OCI-LY7 (cell line): ENCODE results near the gene ZNF581. TPM values are rescaled to one million over a fixed set of nuclear protein-coding genes. Genes with fewer than 3 reads are reported as not detected.

ENCODE experiments used
- BruUV-seq: library from RNA; stranded (reverse); fragments of 400-500 nt; replicated peaks from 2 replicates; lab custom pipeline; 2021; lab: Mats Ljungman, UMichigan
- CTCF ChIA-PET: fragments of 300-600 bp; sonication (Branson Sonifier 250); formaldehyde crosslinking; loops from one replicate; lab custom pipeline; 2022; ENCODE audit warnings: antibody characterized with exemption; ENCODE audit not compliant: unreplicated experiment; lab: Charles Lee
- POLR2A ChIA-PET: fragments of 300-600 bp; sonication (Branson Sonifier 250); formaldehyde crosslinking; loops from one replicate; lab custom pipeline; 2022; ENCODE audit warnings: antibody characterized with exemption; lab: Charles Lee
- DNase-seq: peaks from one replicate; pipeline ENCODE4 v3.0.0-alpha.2; 2015; ENCODE audit warnings: low spot score
- H2AFZ ChIP-seq: fragments of 200-600 bp; sonication (generic), shearing (Covaris generic); 2 replicates; pipeline ENCODE4 v1.6.1; 2014; ENCODE audit warnings: mild to moderate bottlenecking, antibody characterized with exemption, low read length, moderate library complexity
- H3K27ac ChIP-seq: fragments of 200-600 bp; sonication (generic); 2 replicates; pipeline ENCODE4 v1.5.1; 2014; ENCODE audit warnings: mixed run types, low read depth, mild to moderate bottlenecking, moderate library complexity, low read length, inconsistent platforms; ENCODE audit not compliant: poor library complexity, severe bottlenecking
- H3K36me3 ChIP-seq: fragments of 200-600 bp; sonication (generic); 2 replicates; pipeline ENCODE4 v1.6.1; 2014; ENCODE audit warnings: mild to moderate bottlenecking, antibody characterized with exemption, low read length, moderate library complexity, mixed read lengths; ENCODE audit not compliant: insufficient read depth
- H3K4me1 ChIP-seq: fragments of 200-600 bp; sonication (generic); 2 replicates; pipeline ENCODE4 v1.5.1; 2014; ENCODE audit warnings: mild to moderate bottlenecking, low read length; ENCODE audit not compliant: insufficient read depth, poor library complexity, severe bottlenecking
- H3K4me2 ChIP-seq: fragments of 200-600 bp; sonication (generic); 2 replicates; pipeline ENCODE4 v1.6.1; 2014; ENCODE audit warnings: mild to moderate bottlenecking, low read length
- H3K4me3 ChIP-seq: fragments of 200-600 bp; sonication (generic); 2 replicates; pipeline ENCODE4 v1.5.1; 2014; ENCODE audit warnings: mild to moderate bottlenecking, low read depth, low read length; ENCODE audit not compliant: poor library complexity, severe bottlenecking
- H3K79me2 ChIP-seq: fragments of 200-600 bp; sonication (generic); 2 replicates; pipeline ENCODE4 v1.6.1; 2016; ENCODE audit warnings: low read depth, mild to moderate bottlenecking, low read length, moderate library complexity, mixed read lengths; ENCODE audit not compliant: insufficient read depth
- H3K9me2 ChIP-seq: fragments of 200-600 bp; sonication (generic); 2 replicates; pipeline ENCODE4 v1.6.1; 2016; ENCODE audit warnings: mild to moderate bottlenecking, low read length, mixed read lengths; ENCODE audit not compliant: insufficient read depth
- H3K9me3 ChIP-seq: fragments of 200-600 bp; sonication (generic); 2 replicates; pipeline ENCODE4 v1.6.1; 2014; ENCODE audit warnings: mild to moderate bottlenecking, mixed run types, low read length, mixed read lengths
- H4K20me1 ChIP-seq: fragments of 200-600 bp; sonication (generic); 2 replicates; pipeline ENCODE4 v1.6.1; 2014; ENCODE audit warnings: mild to moderate bottlenecking, antibody characterized with exemption, low read length, moderate library complexity, mixed read lengths; ENCODE audit not compliant: insufficient read depth
- EZH2phosphoT487 ChIP-seq: fragments of 200-600 bp; sonication (generic); IDR thresholded peaks from 2 replicates; pipeline ENCODE4 v1.6.1; 2018; ENCODE audit warnings: low read depth, borderline replicate concordance, mild to moderate bottlenecking, mixed run types, antibody characterized with exemption, low read length, moderate library complexity, mixed read lengths
- intact Hi-C: fragments of 100-400 bp; cut with micrococcal nuclease; formaldehyde crosslinking; loops from one replicate; pipeline ENCODE4 v1.10.0; 2022; ENCODE audit not compliant: unreplicated experiment
- total RNA-seq, 2 experiments: library from RNA; depleted of rRNA in 1 of 2; stranded (reverse); fragments of >200 nt in 1 of 2; shearing (Covaris generic) in 1 of 2; gene quantifications; 2 replicates each; pipeline ENCODE4 v1.2.3, GENCODE V29; 2014 to 2022
- TF ChIP-seq, protein P1 (sequence below): fragments of 200-600 bp; sonication (generic); conservative IDR thresholded peaks from 2 replicates; pipeline ENCODE4 v1.5.1; 2014; ENCODE audit warnings: mild to moderate bottlenecking, antibody characterized with exemption, low read length, moderate library complexity, mixed read lengths

ZNF581 gene
- total RNA-seq, 2 experiments from 2014 or later, result 39.7 to 44.5 TPM

DNA sequence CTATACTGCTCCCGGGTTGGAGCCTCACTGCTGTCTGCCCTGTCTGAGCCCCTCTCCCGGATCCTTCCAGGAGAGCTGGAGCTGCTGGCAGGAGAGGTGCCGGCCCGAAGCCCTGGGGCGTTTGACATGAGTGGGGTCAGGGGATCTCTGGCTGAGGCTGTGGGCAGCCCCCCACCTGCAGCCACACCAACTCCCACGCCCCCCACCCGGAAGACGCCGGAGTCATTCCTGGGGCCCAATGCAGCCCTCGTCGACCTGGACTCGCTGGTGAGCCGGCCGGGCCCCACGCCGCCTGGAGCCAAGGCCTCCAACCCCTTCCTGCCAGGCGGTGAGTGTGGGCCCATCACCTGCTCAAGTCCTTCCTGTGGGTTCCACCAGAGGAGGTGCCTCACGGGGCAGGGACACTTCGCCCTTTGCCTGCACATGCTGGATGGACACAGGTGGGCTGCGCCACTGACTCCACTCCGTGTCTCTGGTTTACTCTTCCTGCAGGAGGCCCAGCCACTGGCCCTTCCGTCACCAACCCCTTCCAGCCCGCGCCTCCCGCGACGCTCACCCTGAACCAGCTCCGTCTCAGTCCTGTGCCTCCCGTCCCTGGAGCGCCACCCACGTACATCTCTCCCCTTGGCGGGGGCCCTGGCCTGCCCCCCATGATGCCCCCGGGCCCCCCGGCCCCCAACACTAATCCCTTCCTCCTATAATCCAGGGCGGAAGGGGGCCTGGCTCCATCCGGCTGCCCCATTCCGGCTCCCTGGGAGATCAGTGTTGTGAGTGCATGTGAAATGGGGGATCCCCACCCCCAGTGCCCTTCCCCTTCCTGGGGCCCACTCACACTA is 51.4 kb downstream of the ZNF581 start:
- CTCF ChIA-PET, result no interaction called here
- H3K4me1 ChIP-seq, result no peaks in the 10 kb centered on the region
- no peak overlapping the region for H2AFZ ChIP-seq
- H3K4me3 ChIP-seq, result no peak overlapping the region
- POLR2A ChIA-PET, result no interaction called here
- no peak overlapping the region for H3K4me2 ChIP-seq
- no peak for TF ChIP-seq EZH2phosphoT487
- TF ChIP-seq, protein P1, sequence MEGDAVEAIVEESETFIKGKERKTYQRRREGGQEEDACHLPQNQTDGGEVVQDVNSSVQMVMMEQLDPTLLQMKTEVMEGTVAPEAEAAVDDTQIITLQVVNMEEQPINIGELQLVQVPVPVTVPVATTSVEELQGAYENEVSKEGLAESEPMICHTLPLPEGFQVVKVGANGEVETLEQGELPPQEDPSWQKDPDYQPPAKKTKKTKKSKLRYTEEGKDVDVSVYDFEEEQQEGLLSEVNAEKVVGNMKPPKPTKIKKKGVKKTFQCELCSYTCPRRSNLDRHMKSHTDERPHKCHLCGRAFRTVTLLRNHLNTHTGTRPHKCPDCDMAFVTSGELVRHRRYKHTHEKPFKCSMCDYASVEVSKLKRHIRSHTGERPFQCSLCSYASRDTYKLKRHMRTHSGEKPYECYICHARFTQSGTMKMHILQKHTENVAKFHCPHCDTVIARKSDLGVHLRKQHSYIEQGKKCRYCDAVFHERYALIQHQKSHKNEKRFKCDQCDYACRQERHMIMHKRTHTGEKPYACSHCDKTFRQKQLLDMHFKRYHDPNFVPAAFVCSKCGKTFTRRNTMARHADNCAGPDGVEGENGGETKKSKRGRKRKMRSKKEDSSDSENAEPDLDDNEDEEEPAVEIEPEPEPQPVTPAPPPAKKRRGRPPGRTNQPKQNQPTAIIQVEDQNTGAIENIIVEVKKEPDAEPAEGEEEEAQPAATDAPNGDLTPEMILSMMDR, result no peak
- intact Hi-C loops, result no loop called here
- peaks cover 95% of the 10 kb centered on the region for H3K36me3 ChIP-seq
- H3K79me2 ChIP-seq, result no peaks in the 10 kb centered on the region
- H3K9me2 ChIP-seq, result no peaks in the 10 kb centered on the region
- BruUV-seq, result TSS peak; percentile 58
- DNase-seq, result no peak
- H3K27ac ChIP-seq, result no peak overlapping the region
- no peaks in the 10 kb centered on the region for H4K20me1 ChIP-seq
- no peaks in the 10 kb centered on the region for H3K9me3 ChIP-seq

Other genes starting within 250 kb of the ZNF581 start
- 682 and 848 TPM in 2 replicates for gene UBE2S, start 235.9 kb upstream of the ZNF581 start, total RNA-seq (2014; rRNA removed; shearing (Covaris generic))
- gene UBE2S, start 235.9 kb upstream of the ZNF581 start, total RNA-seq (2022), result 285 and 321 TPM in 2 replicates
- not detected in 2 replicates for gene SHISA7, start 200.3 kb upstream of the ZNF581 start, total RNA-seq (2014; rRNA removed; shearing (Covaris generic))
- not detected in 2 replicates for gene SHISA7, start 200.3 kb upstream of the ZNF581 start, total RNA-seq (2022)
- gene ISOC2, start 182.0 kb upstream of the ZNF581 start, total RNA-seq (2014; rRNA removed; shearing (Covaris generic)), result 89.5 and 115 TPM in 2 replicates
- 37.0 and 37.7 TPM in 2 replicates for gene ISOC2, start 182.0 kb upstream of the ZNF581 start, total RNA-seq (2022)
- not detected in 2 replicates for gene C19orf85, start 178.9 kb upstream of the ZNF581 start, total RNA-seq (2014; rRNA removed; shearing (Covaris generic))
- gene C19orf85, start 178.9 kb upstream of the ZNF581 start, total RNA-seq (2022), result not detected in 2 replicates
- 1.8 and 5.2 TPM in 2 replicates for gene ZNF628, start 167.0 kb upstream of the ZNF581 start, total RNA-seq (2014; rRNA removed; shearing (Covaris generic))
- gene ZNF628, start 167.0 kb upstream of the ZNF581 start, total RNA-seq (2022), result 8.6 and 10.6 TPM in 2 replicates
- 29.1 and 33.2 TPM in 2 replicates for gene NAT14, start 158.5 kb upstream of the ZNF581 start, total RNA-seq (2014; rRNA removed; shearing (Covaris generic))
- 24.2 and 28.3 TPM in 2 replicates for gene NAT14, start 158.5 kb upstream of the ZNF581 start, total RNA-seq (2022)
- gene SSC5D, start 155.2 kb upstream of the ZNF581 start, total RNA-seq (2014; rRNA removed; shearing (Covaris generic)), result 0.23 and 0.50 TPM in 2 replicates
- 1.7 and 2.7 TPM in 2 replicates for gene SSC5D, start 155.2 kb upstream of the ZNF581 start, total RNA-seq (2022)
- gene SBK2, start 106.5 kb upstream of the ZNF581 start, total RNA-seq (2014; rRNA removed; shearing (Covaris generic)), result not detected in 2 replicates
- gene SBK2, start 106.5 kb upstream of the ZNF581 start, total RNA-seq (2022), result not detected in 2 replicates
- gene SBK3, start 98.1 kb upstream of the ZNF581 start, total RNA-seq (2014; rRNA removed; shearing (Covaris generic)), result not detected in 2 replicates
- gene SBK3, start 98.1 kb upstream of the ZNF581 start, total RNA-seq (2022), result 0.34 and 0.68 TPM in 2 replicates
- gene ZNF579, start 62.8 kb upstream of the ZNF581 start, total RNA-seq (2014; rRNA removed; shearing (Covaris generic)), result 4.1 and 6.1 TPM in 2 replicates
- 11.1 and 11.6 TPM in 2 replicates for gene ZNF579, start 62.8 kb upstream of the ZNF581 start, total RNA-seq (2022)
- gene FIZ1, start 44.1 kb upstream of the ZNF581 start, total RNA-seq (2014; rRNA removed; shearing (Covaris generic)), result 6.0 and 6.8 TPM in 2 replicates
- gene FIZ1, start 44.1 kb upstream of the ZNF581 start, total RNA-seq (2022), result 17.1 and 18.0 TPM in 2 replicates
- gene ZNF524, start 43.4 kb upstream of the ZNF581 start, total RNA-seq (2014; rRNA removed; shearing (Covaris generic)), result 14.5 and 21.6 TPM in 2 replicates
- 9.2 and 12.3 TPM in 2 replicates for gene ZNF524, start 43.4 kb upstream of the ZNF581 start, total RNA-seq (2022)
- gene ZNF865, start 38.0 kb upstream of the ZNF581 start, total RNA-seq (2014; rRNA removed; shearing (Covaris generic)), result 2.1 and 3.0 TPM in 2 replicates
- 11.3 and 13.0 TPM in 2 replicates for gene ZNF865, start 38.0 kb upstream of the ZNF581 start, total RNA-seq (2022)
- 3.4 and 6.6 TPM in 2 replicates for gene ZNF784, start 19.1 kb upstream of the ZNF581 start, total RNA-seq (2014; rRNA removed; shearing (Covaris generic))
- gene ZNF784, start 19.1 kb upstream of the ZNF581 start, total RNA-seq (2022), result 4.0 and 5.4 TPM in 2 replicates
- 17.6 and 24.4 TPM in 2 replicates for gene ZNF580, start 2.6 kb upstream of the ZNF581 start, total RNA-seq (2014; rRNA removed; shearing (Covaris generic))
- 50.0 and 52.1 TPM in 2 replicates for gene ZNF580, start 2.6 kb upstream of the ZNF581 start, total RNA-seq (2022)
- 29.4 and 30.1 TPM in 2 replicates for gene CCDC106, start 4.6 kb downstream of the ZNF581 start, total RNA-seq (2014; rRNA removed; shearing (Covaris generic))
- 29.0 and 30.9 TPM in 2 replicates for gene CCDC106, start 4.6 kb downstream of the ZNF581 start, total RNA-seq (2022)
- 193 and 211 TPM in 2 replicates for gene U2AF2, start 11.4 kb downstream of the ZNF581 start, total RNA-seq (2014; rRNA removed; shearing (Covaris generic))
- gene U2AF2, start 11.4 kb downstream of the ZNF581 start, total RNA-seq (2022), result 233 and 264 TPM in 2 replicates
- 40.5 and 46.3 TPM in 2 replicates for gene EPN1, start 31.6 kb downstream of the ZNF581 start, total RNA-seq (2014; rRNA removed; shearing (Covaris generic))
- gene EPN1, start 31.6 kb downstream of the ZNF581 start, total RNA-seq (2022), result 120 and 121 TPM in 2 replicates
- gene NLRP9, start 94.8 kb downstream of the ZNF581 start, total RNA-seq (2014; rRNA removed; shearing (Covaris generic)), result 0.21 TPM in 1 of 2 replicates, not detected in the other
- 0.17 TPM in 1 of 2 replicates, not detected in the other for gene NLRP9, start 94.8 kb downstream of the ZNF581 start, total RNA-seq (2022)
- not detected in 2 replicates for gene RFPL4A, start 115.4 kb downstream of the ZNF581 start, total RNA-seq (2014; rRNA removed; shearing (Covaris generic))
- not detected in 2 replicates for gene RFPL4A, start 115.4 kb downstream of the ZNF581 start, total RNA-seq (2022)
- gene RFPL4AL1, start 125.5 kb downstream of the ZNF581 start, total RNA-seq (2014; rRNA removed; shearing (Covaris generic)), result not detected in 2 replicates
- gene RFPL4AL1, start 125.5 kb downstream of the ZNF581 start, total RNA-seq (2022), result not detected in 2 replicates
- 72.9 and 79.3 TPM in 2 replicates for gene NLRP11, start 188.3 kb downstream of the ZNF581 start, total RNA-seq (2014; rRNA removed; shearing (Covaris generic))
- 91.6 and 112 TPM in 2 replicates for gene NLRP11, start 188.3 kb downstream of the ZNF581 start, total RNA-seq (2022)
- gene NLRP4, start 192.9 kb downstream of the ZNF581 start, total RNA-seq (2014; rRNA removed; shearing (Covaris generic)), result 4.2 and 4.6 TPM in 2 replicates
- 3.6 and 4.0 TPM in 2 replicates for gene NLRP4, start 192.9 kb downstream of the ZNF581 start, total RNA-seq (2022)